HepG2 (cell line): ENCODE measurements around the gene NYAP2. TPM values are rescaled to one million over a fixed set of nuclear protein-coding genes. Genes with fewer than 3 reads are reported as not detected.

Source experiments
- ATAC-seq: fragments of 200-7000 bp; cut with Tn5 transposase; 3 replicates; pipeline ENCODE4 v1.9.1; 2020; ENCODE audit warnings: mild to moderate bottlenecking, moderate library complexity
- BruUV-seq: library from RNA; stranded (reverse); fragments of 400-500 nt; replicated peaks from 2 replicates; lab custom pipeline; 2021; lab: Mats Ljungman, UMichigan
- CTCF ChIA-PET: fragments of 300-600 bp; formaldehyde crosslinking; extraction: SDS; loops from one replicate; lab custom pipeline; 2021; ENCODE audit warnings: low total read pairs, inconsistent platforms, low intra/inter-chr PET ratio; lab: Yijun Ruan, JAX
- POLR2A ChIA-PET: fragments of 350-600 bp; sonication (Branson Sonifier 250); formaldehyde crosslinking; loops from one replicate; lab custom pipeline; 2020; ENCODE audit warnings: antibody characterized with exemption, inconsistent platforms; lab: Yijun Ruan, JAX
- DNase-seq: peaks from one replicate; pipeline ENCODE4 v3.0.0-alpha.2; 2015; ENCODE audit warnings: low spot score
- FAIRE-seq: peaks from 3 replicates; lab custom pipeline; 2011; peaks lifted over from hg19 to GRCh38; lab: Jason Lieb, UNC
- H2AFZ ChIP-seq: one replicate; pipeline ENCODE4 v1.6.1; 2011; ENCODE audit warnings: low read length, inconsistent platforms
- H3K27ac ChIP-seq: fragments of 300-600 bp; 3 replicates; pipeline ENCODE4 v1.8.0; 2011; ENCODE audit warnings: mixed run types, mild to moderate bottlenecking, mixed read lengths, low read length, inconsistent platforms; ENCODE audit not compliant: insufficient read depth; ENCODE audit errors: extremely low read length
- H3K27me3 ChIP-seq, 2 experiments: fragments of 200-600 bp in 1 of 2; 2 replicates in 1 of 2; 3 replicates in 1 of 2; pipeline versions ENCODE4 v1.6.0 to v1.8.0; 2011; ENCODE audit warnings: low read length in 2 of 2, mild to moderate bottlenecking in 2 of 2, moderate library complexity in 2 of 2, inconsistent platforms in 1 of 2; ENCODE audit not compliant: insufficient read depth in 2 of 2, control insufficient read depth in 1 of 2
- H3K36me3 ChIP-seq, 2 experiments: fragments of 200-600 bp in 1 of 2; replicated peaks in 1 of 2; 2 replicates in 1 of 2; 3 replicates in 1 of 2; pipeline versions ENCODE4 v1.5.1 to v1.8.0; 2011; ENCODE audit warnings: low read length in 2 of 2, inconsistent platforms in 1 of 2; ENCODE audit not compliant: insufficient read depth in 2 of 2, control insufficient read depth in 1 of 2
- H3K4me1 ChIP-seq: 2 replicates; pipeline ENCODE4 v1.5.1; 2012; ENCODE audit warnings: low read length, inconsistent platforms; ENCODE audit not compliant: insufficient read depth
- H3K4me2 ChIP-seq: 2 replicates; pipeline ENCODE4 v1.6.0; 2011; ENCODE audit warnings: low read depth, low read length, inconsistent platforms
- H3K4me3 ChIP-seq, 3 experiments: fragments of 200-600 bp in 1 of 3; sonication (generic), shearing (Covaris generic) in 1 of 3; replicated peaks in 1 of 3; 2 replicates each; pipeline ENCODE4 v1.5.1; 2011 to 2016; ENCODE audit warnings: low read length in 3 of 3, inconsistent platforms in 2 of 3, low read depth in 2 of 3, mild to moderate bottlenecking in 2 of 3, control low read depth in 1 of 3, mixed read lengths in 1 of 3; ENCODE audit not compliant: insufficient read depth in 1 of 3
- H3K79me2 ChIP-seq: one replicate; pipeline ENCODE4 v1.6.1; 2011; ENCODE audit warnings: low read length, inconsistent platforms; ENCODE audit not compliant: insufficient read depth
- H3K9ac ChIP-seq: 2 replicates; pipeline ENCODE4 v1.6.0; 2011; ENCODE audit warnings: mild to moderate bottlenecking, low read depth, low read length, inconsistent platforms; ENCODE audit not compliant: insufficient read depth
- H3K9me3 ChIP-seq: 2 replicates; pipeline ENCODE4 v1.5.1; 2012; ENCODE audit warnings: mild to moderate bottlenecking, low read length
- H4K20me1 ChIP-seq: 2 replicates; pipeline ENCODE4 v1.6.0; 2011; ENCODE audit warnings: inconsistent platforms, mild to moderate bottlenecking, low read length, moderate library complexity; ENCODE audit not compliant: insufficient read depth
- BCL6 ChIP-seq: IDR thresholded peaks from 2 replicates; pipeline ENCODE4 v1.6.1; 2016; ENCODE audit warnings: missing genetic modification reagents, missing compliant biosample characterization
- CBX2 ChIP-seq, 2 experiments: fragments of 200-600 bp in 1 of 2; sonication (generic); formaldehyde crosslinking in 1 of 2; IDR thresholded peaks; 2 replicates each; pipeline versions ENCODE4 v1.7.0 to v1.8.1; 2018 to 2022; ENCODE audit warnings: low read depth in 2 of 2, low read length in 1 of 2, mild to moderate bottlenecking in 1 of 2, missing genetic modification reagents in 1 of 2
- EHMT2 ChIP-seq: fragments of 200-600 bp; sonication (generic); IDR thresholded peaks from 2 replicates; pipeline ENCODE4 v1.7.0; 2017; ENCODE audit warnings: antibody characterized with exemption, low read depth, low read length, borderline replicate concordance
- EZH2 ChIP-seq: conservative IDR thresholded peaks from 2 replicates; pipeline ENCODE4 v1.6.1; 2012; ENCODE audit warnings: mild to moderate bottlenecking, low read depth, low read length, moderate library complexity
- HDAC2 ChIP-seq: sonication (generic); formaldehyde crosslinking; IDR thresholded peaks from 2 replicates; pipeline ENCODE4 v1.4.0; 2020; ENCODE audit warnings: missing genetic modification reagents
- HOXA7 ChIP-seq: sonication (generic); formaldehyde crosslinking; IDR thresholded peaks from 2 replicates; pipeline ENCODE4 v1.8.1; 2022; ENCODE audit warnings: mild to moderate bottlenecking, missing genetic modification reagents, moderate library complexity
- IKZF5 ChIP-seq: IDR thresholded peaks from 2 replicates; pipeline ENCODE4 v1.6.1; 2018; ENCODE audit warnings: missing genetic modification reagents, mild to moderate bottlenecking, missing compliant biosample characterization
- MIER2 ChIP-seq: IDR thresholded peaks from 2 replicates; pipeline ENCODE4 v1.6.1; 2016; ENCODE audit warnings: missing biosample characterization, missing genetic modification reagents
- NCOR1 ChIP-seq: fragments of 200-600 bp; sonication (generic); IDR thresholded peaks from 2 replicates; pipeline ENCODE4 v1.7.0; 2017; ENCODE audit warnings: antibody characterized with exemption, low read length, borderline replicate concordance
- NR0B2 ChIP-seq: sonication (generic); formaldehyde crosslinking; IDR thresholded peaks from 2 replicates; pipeline ENCODE4 v1.4.0; 2020; ENCODE audit warnings: mild to moderate bottlenecking, missing genetic modification reagents
- PREB ChIP-seq: sonication (generic); formaldehyde crosslinking; IDR thresholded peaks from 2 replicates; pipeline ENCODE4 v1.4.0; 2020; ENCODE audit warnings: missing genetic modification reagents
- REST ChIP-seq, 2 experiments: IDR thresholded peaks; 2 replicates each; pipeline ENCODE4 v1.6.1; 2011 to 2012; ENCODE audit warnings: low read length in 2 of 2, borderline replicate concordance in 1 of 2, low read depth in 1 of 2, mild to moderate bottlenecking in 1 of 2, moderate library complexity in 1 of 2
- SMARCE1 ChIP-seq: fragments of 450-650 bp; IDR thresholded peaks from 2 replicates; pipeline ENCODE4 v1.6.1; 2017; ENCODE audit warnings: borderline replicate concordance
- WIZ ChIP-seq: sonication (generic); formaldehyde crosslinking; IDR thresholded peaks from 2 replicates; pipeline ENCODE4 v1.5.1; 2020; ENCODE audit warnings: mild to moderate bottlenecking, missing genetic modification reagents
- ZKSCAN1 ChIP-seq: fragments of 150-350 bp; IDR thresholded peaks from 2 replicates; pipeline ENCODE4 v1.6.1; 2014; ENCODE audit warnings: low read length
- WGBS: methylation state at CpG from one replicate; pipeline ENCODE4 v1.1.6; 2017; ENCODE audit warnings: low lambda C conversion rate; 5-methylcytosine and 5-hydroxymethylcytosine counted together
- in situ Hi-C: cut with HindIII; loops from 2 replicates; pipeline ENCODE4 v1.10.0; 2017; ENCODE audit warnings: low pct_unique_long_range_greater_than_20kb; ENCODE audit not compliant: extremely low pct_ligation_motif_present
- intact Hi-C: fragments of 100-400 bp; cut with micrococcal nuclease; formaldehyde crosslinking; loops from one replicate; pipeline ENCODE4 v1.10.0; 2022; ENCODE audit not compliant: unreplicated experiment
- polyA plus RNA-seq, 8 experiments: library from polyadenylated mRNA; depleted of rRNA in 3 of 8; stranded (reverse) in 7 of 8; unstranded in 1 of 8; fragments of >200 nt; fragmentation: Illumina TruSeq in 4 of 8; extraction: Trizol in 4 of 8; gene quantifications; 2 replicates each; pipeline versions ENCODE4 v1.2.1 to v1.2.3, GENCODE V29; 2011 to 2016; ENCODE audit warnings: low read depth in 4 of 8, missing spikeins in 1 of 8, mixed read lengths in 1 of 8; ENCODE audit not compliant: insufficient read depth in 1 of 8
- total RNA-seq, 5 experiments: library from RNA; depleted of rRNA; stranded (reverse); fragments of >200 nt; fragmentation: Illumina TruSeq; extraction: Trizol; gene quantifications; 2 replicates each; pipeline ENCODE4 v1.2.3, GENCODE V29; 2016; ENCODE audit warnings: low read depth in 1 of 5

The NYAP2 gene
- total and polyA plus RNA-seq, 2 of the 13 experiments (the other 11 are each of a cell fraction or from before 2014, with no cell fraction given) = not detected

GRCh38 chr2:225400060-225400511 lies 576 bp downstream of the NYAP2 start:
- Histone ChIP-seq H3K36me3 (no peaks in the 10 kb centered on the region), H3K9me3 (no peaks in the 10 kb centered on the region), H3K4me3 (no peak overlapping the region), H3K27ac (no peak overlapping the region), H4K20me1 (no peaks in the 10 kb centered on the region), H3K79me2 (no peaks in the 10 kb centered on the region), H3K4me1 (no peaks in the 10 kb centered on the region), H3K27me3 (no peaks in the 10 kb centered on the region), H3K9ac (no peak overlapping the region), H3K4me2 (no peak overlapping the region), H2AFZ (no peak overlapping the region)
- peak; percentile 44; the same call in 1 of the 3 replicates for ATAC-seq
- TF ChIP-seq BCL6 (CRISPR knock-in tag) (no peak), WIZ (CRISPR knock-in tag) (0 out of 2 replicates have a peak, but pooled peaks have one; percentile 36), MIER2 (CRISPR knock-in tag) (peak; percentile 96), ZKSCAN1 (no peak), SMARCE1 (no peak), PREB (CRISPR knock-in tag) (no peak), NR0B2 (CRISPR knock-in tag) (no peak), CBX2 (IDR thresholded peaks at IDR 0.05; ENCODE audit: low read depth, low read length) (no peak), CBX2 (CRISPR knock-in tag; IDR thresholded peaks at IDR 0.05; ENCODE audit: low read depth) (no peak), IKZF5 (CRISPR knock-in tag) (no peak), EZH2 (no peak), HDAC2 (0 out of 2 replicates have a peak, but pooled peaks have one; percentile 18), NCOR1 (no peak), REST (IDR thresholded peaks at IDR 0.05; ENCODE audit: borderline replicate concordance in 1 of 2, low read depth in 1 of 2, low read length in 2 of 2) (peak; percentile 63 to 97), EHMT2 (peak; percentile 87; the same call in 1 of the 2 replicates), HOXA7 (CRISPR knock-in tag) (no peak)
- WGBS = 22% methylated on average over 8 of the region's 8 CpGs
- CTCF ChIA-PET = no interaction called here
- DNase-seq = peak; percentile 9
- FAIRE-seq = no peak
- POLR2A ChIA-PET = no interaction called here
- in situ Hi-C loops (no loop called here), intact Hi-C loops (no loop called here)
- BruUV-seq = no TSS peak
